B cell (primary cell): ENCODE results near the gene ANO9. TPM values are rescaled to one million over a fixed set of nuclear protein-coding genes. Genes with fewer than 3 reads are reported as not detected.
"Not testable (repeated sequence)": the region's sequence is repeated elsewhere in the genome, so short reads cannot be mapped to it uniquely, and the experiment has no call there.

Experiments
- ATAC-seq: fragments of 200-7000 bp; cut with Tn5 transposase; one replicate; pipeline ENCODE4 v1.10.0; 2021; ENCODE audit warnings: low read depth, mild to moderate bottlenecking, moderate number of reproducible peaks, moderate library complexity
- CTCF ChIA-PET: fragments of 350-600 bp; sonication (Branson Sonifier 250); formaldehyde crosslinking; loops from one replicate; lab custom pipeline; 2021; ENCODE audit warnings: antibody characterized with exemption, inconsistent platforms; lab: Charles Lee
- POLR2A ChIA-PET: fragments of 350-600 bp; sonication (Branson Sonifier 250); formaldehyde crosslinking; loops from one replicate; lab custom pipeline; 2021; ENCODE audit warnings: antibody characterized with exemption; lab: Charles Lee
- DNase-seq: peaks from one replicate; pipeline ENCODE4 v3.0.0; 2013
- H2AFZ ChIP-seq: 2 replicates; pipeline ENCODE4 v1.6.1; 2012; ENCODE audit warnings: mild to moderate bottlenecking, low read depth, low read length; ENCODE audit not compliant: insufficient read depth, poor library complexity, severe bottlenecking
- H3K27ac ChIP-seq, 2 donors: 1 replicate in 1 of 2; 2 replicates in 1 of 2; pipeline ENCODE4 v1.5.1; 2012 to 2013; ENCODE audit warnings: low read length in 2 of 2, mild to moderate bottlenecking in 2 of 2, moderate library complexity in 1 of 2
- H3K27me3 ChIP-seq, 4 experiments: fragments of 200-600 bp in 1 of 4; sonication (generic) in 1 of 4; replicated peaks in 1 of 4; 1 replicate in 2 of 4; 2 replicates in 2 of 4; pipeline versions ENCODE4 v1.6.1 to v1.7.0; 2013 to 2016; ENCODE audit warnings: low read length in 3 of 4, mild to moderate bottlenecking in 2 of 4, mixed read lengths in 1 of 4, moderate library complexity in 1 of 4; ENCODE audit not compliant: insufficient read depth in 4 of 4, control insufficient read depth in 3 of 4; ENCODE audit errors: control extremely low read depth in 1 of 4
- H3K36me3 ChIP-seq, 2 experiments: replicated peaks in 1 of 2; 1 replicate in 1 of 2; 2 replicates in 1 of 2; pipeline versions ENCODE4 v1.6.1 to v1.7.1; 2013; ENCODE audit warnings: low read length in 1 of 2; ENCODE audit not compliant: insufficient read depth in 2 of 2, control insufficient read depth in 1 of 2; ENCODE audit errors: control extremely low read depth in 1 of 2, extremely low read depth in 1 of 2
- H3K4me1 ChIP-seq, 2 donors: fragments of 200-600 bp in 1 of 2; sonication (generic) in 1 of 2; 1 replicate in 1 of 2; 2 replicates in 1 of 2; pipeline versions ENCODE4 v1.5.1 to v1.6.1; 2013 to 2017; ENCODE audit warnings: low read length in 2 of 2; ENCODE audit not compliant: control insufficient read depth in 2 of 2, insufficient read depth in 2 of 2
- H3K4me2 ChIP-seq: replicated peaks from 2 replicates; pipeline ENCODE3; 2012; ENCODE audit warnings: mild to moderate bottlenecking, low read depth, low read length; ENCODE audit not compliant: poor library complexity, severe bottlenecking
- H3K4me3 ChIP-seq, 5 experiments: fragments of 200-600 bp in 1 of 5; sonication (generic) in 1 of 5; 1 replicate in 3 of 5; 2 replicates in 2 of 5; pipeline versions ENCODE4 v1.5.1 to v1.7.0; 2011 to 2016; ENCODE audit warnings: low read length in 4 of 5, mild to moderate bottlenecking in 4 of 5, low read depth in 2 of 5, control low read depth in 1 of 5, moderate library complexity in 1 of 5; ENCODE audit not compliant: insufficient read depth in 1 of 5; ENCODE audit errors: control extremely low read depth in 1 of 5, extremely low read depth in 1 of 5
- H3K79me2 ChIP-seq: fragments of 200-600 bp; sonication (generic); one replicate; pipeline ENCODE4 v1.6.0; 2016; ENCODE audit warnings: low read length; ENCODE audit not compliant: control insufficient read depth, insufficient read depth
- H3K9ac ChIP-seq: fragments of 200-600 bp; sonication (generic); 2 replicates; pipeline ENCODE4 v1.6.1; 2017; ENCODE audit warnings: mild to moderate bottlenecking, low read length, moderate library complexity
- H3K9me3 ChIP-seq, 3 donors: one replicate each; pipeline versions ENCODE4 v1.6.1 to v1.7.1; 2013; ENCODE audit warnings: low read length in 2 of 3; ENCODE audit not compliant: control insufficient read depth in 2 of 3, insufficient read depth in 1 of 3; ENCODE audit errors: control extremely low read depth in 1 of 3
- H4K20me1 ChIP-seq: 2 replicates; pipeline ENCODE4 v1.6.0; 2012; ENCODE audit warnings: mild to moderate bottlenecking, low read length; ENCODE audit not compliant: insufficient read depth, control insufficient read depth, poor library complexity, severe bottlenecking
- H3K27ac Mint-ChIP-seq: one replicate; pipeline ENCODE4 v1.8.0; 2021; ENCODE audit warnings: mixed read lengths
- H3K27me3 Mint-ChIP-seq: one replicate; pipeline ENCODE4 v1.8.0; 2021; ENCODE audit warnings: mixed read lengths
- H3K4me1 Mint-ChIP-seq: one replicate; pipeline ENCODE4 v1.8.0; 2021; ENCODE audit warnings: mixed read lengths
- H3K4me3 Mint-ChIP-seq: one replicate; pipeline ENCODE4 v1.8.0; 2021; ENCODE audit warnings: mixed read lengths
- H3K9me3 Mint-ChIP-seq: one replicate; pipeline ENCODE4 v1.8.0; 2022; ENCODE audit warnings: mixed read lengths; ENCODE audit not compliant: insufficient read depth
- CTCF ChIP-seq: fragments of 200-600 bp; IDR thresholded peaks from one replicate; pipeline ENCODE4 v1.8.0; 2022; ENCODE audit warnings: antibody characterized with exemption, mild to moderate bottlenecking
- EZH2 ChIP-seq: IDR thresholded peaks from 2 replicates; pipeline ENCODE4 v1.6.1; 2012; ENCODE audit warnings: borderline replicate concordance, low read depth, mild to moderate bottlenecking, moderate library complexity, low read length; ENCODE audit not compliant: insufficient read depth, poor library complexity, severe bottlenecking
- WGBS: methylation state at CpG from one replicate; pipeline ENCODE4 v1.1.5; 2013; ENCODE audit warnings: missing lambda C conversion rate; ENCODE audit not compliant: insufficient coverage; 5-methylcytosine and 5-hydroxymethylcytosine counted together
- intact Hi-C: fragments of 100-400 bp; cut with micrococcal nuclease; formaldehyde crosslinking; loops from one replicate; pipeline ENCODE4 v1.10.0; 2022
- polyA plus RNA-seq: library from polyadenylated mRNA; depleted of rRNA; stranded (reverse); fragments of >200 nt; gene quantifications from 2 replicates; pipeline ENCODE4 v1.2.3, GENCODE V29; 2012
- total RNA-seq, 2 donors: library from RNA; stranded (reverse); fragments of 120-200 nt in 1 of 2; gene quantifications; 1 replicate in 1 of 2; 2 replicates in 1 of 2; pipeline versions ENCODE4 v1.2.3 to v1.2.4, GENCODE V29; 2013 to 2022

The ANO9 gene
- total and polyA plus RNA-seq, 2 donors (not counting 1 experiment from before 2014, with no cell fraction given): 62.0 to 107 TPM

- ChIA-PET POLR2A (interaction anchor here (0.6 kb wide), 1 partner anchor 24 kb away, joined by 3 read pairs; no protein-coding TSS in a partner anchor), CTCF (no interaction called here)
- no peak for DNase-seq
- Histone ChIP-seq H3K4me2 (no peak overlapping the region), H3K36me3 (no peaks in the 10 kb centered on the region), H3K9me3 (no peaks in the 10 kb centered on the region), H3K4me1 (peaks cover 6 to 14% of the 10 kb centered on the region in 2 donors), H2AFZ (no peak overlapping the region), H3K79me2 (peaks cover 16% of the 10 kb centered on the region), H4K20me1 (no peaks in the 10 kb centered on the region), H3K4me3 (no peak overlapping the region), H3K27me3 (no peaks in the 10 kb centered on the region), H3K27ac (no peak overlapping the region), H3K9ac (no peak overlapping the region)
- Mint-ChIP-seq H3K4me1 (peaks cover 13% of the 10 kb centered on the region), H3K9me3 (no peaks in the 10 kb centered on the region), H3K4me3 (no peak overlapping the region), H3K27ac (no peak overlapping the region), H3K27me3 (no peaks in the 10 kb centered on the region)
- ATAC-seq: no peak
- 85% methylated on average over 15 of the region's 17 CpGs for WGBS
- intact Hi-C loops: no loop called here
- TF ChIP-seq EZH2 (no peak), CTCF (no peak)
These were observed 4.5 kb downstream of the ANO9 start for GRCh38 chr11:437228-437870.

DNA sequence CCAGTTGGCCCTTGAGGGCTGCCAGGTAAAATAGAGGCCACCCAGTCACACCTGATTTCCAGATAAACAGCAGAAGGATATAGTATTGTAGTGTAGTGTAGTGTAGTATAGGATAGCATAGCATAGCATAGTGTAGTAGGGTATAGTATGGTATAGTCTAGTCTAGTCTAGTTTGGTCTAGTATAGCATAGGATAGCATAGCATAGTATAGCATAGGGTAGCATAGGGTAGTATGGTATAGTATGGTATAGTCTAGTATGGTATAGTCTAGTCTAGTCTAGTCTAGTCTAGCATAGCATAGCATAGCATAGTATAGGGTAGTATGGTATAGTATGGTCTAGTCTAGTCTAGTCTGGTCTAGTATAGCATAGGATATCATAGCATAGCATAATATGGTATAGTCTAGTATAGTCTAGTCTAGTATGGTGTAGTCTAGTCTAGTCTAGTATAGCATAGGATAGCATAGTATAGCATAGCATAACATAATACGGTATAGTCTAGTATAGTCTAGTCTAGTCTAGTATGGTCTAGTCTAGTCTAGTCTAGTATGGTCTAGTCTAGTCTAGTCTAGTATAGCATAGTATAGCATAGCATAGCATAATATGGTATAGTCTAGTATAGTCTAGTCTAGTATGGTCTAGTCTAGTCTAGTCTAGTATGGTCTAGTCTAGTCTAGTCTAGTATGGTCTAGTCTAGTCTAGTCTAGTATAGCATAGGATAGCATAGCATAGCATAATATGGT is 6.6 kb downstream of the ANO9 start:
- H3K27ac ChIP-seq, intact Hi-C loops, H3K9ac ChIP-seq, H3K4me2 ChIP-seq, CTCF ChIA-PET, H3K27me3 ChIP-seq, DNase-seq, H3K36me3 ChIP-seq, H2AFZ ChIP-seq, H3K9me3 ChIP-seq, ATAC-seq, H3K79me2 ChIP-seq, H3K4me3 ChIP-seq, H3K4me1 Mint-ChIP-seq, H3K4me3 Mint-ChIP-seq, H3K27me3 Mint-ChIP-seq, H4K20me1 ChIP-seq, H3K4me1 ChIP-seq, H3K27ac Mint-ChIP-seq, H3K9me3 Mint-ChIP-seq: not testable (repeated sequence)
- POLR2A ChIA-PET: interaction anchor here (0.6 kb wide), 1 partner anchor 1965 kb away, joined by 4 read pairs; the partner anchor contains the start of gene TSSC4
- no CpG with 5 or more reads among the region's 1 CpG for WGBS
